GM21717 (cell line): ENCODE results near the gene RAB1B.

Experiments used
- ATAC-seq: cut with Tn5 transposase; IDR thresholded peaks from one replicate; pipeline ENCODE4 v1.9.1; 2021; ENCODE audit warnings: mild to moderate bottlenecking, moderate library complexity; ENCODE audit not compliant: unreplicated experiment

The RAB1B gene

GRCh38 chr11:66282468-66283455, 14.3 kb downstream of the RAB1B start:
- peak; percentile 66 for ATAC-seq

- no peak for ATAC-seq
Observed at GRCh38 chr11:66283461-66284105, 15.1 kb downstream of the RAB1B start.

DNA sequence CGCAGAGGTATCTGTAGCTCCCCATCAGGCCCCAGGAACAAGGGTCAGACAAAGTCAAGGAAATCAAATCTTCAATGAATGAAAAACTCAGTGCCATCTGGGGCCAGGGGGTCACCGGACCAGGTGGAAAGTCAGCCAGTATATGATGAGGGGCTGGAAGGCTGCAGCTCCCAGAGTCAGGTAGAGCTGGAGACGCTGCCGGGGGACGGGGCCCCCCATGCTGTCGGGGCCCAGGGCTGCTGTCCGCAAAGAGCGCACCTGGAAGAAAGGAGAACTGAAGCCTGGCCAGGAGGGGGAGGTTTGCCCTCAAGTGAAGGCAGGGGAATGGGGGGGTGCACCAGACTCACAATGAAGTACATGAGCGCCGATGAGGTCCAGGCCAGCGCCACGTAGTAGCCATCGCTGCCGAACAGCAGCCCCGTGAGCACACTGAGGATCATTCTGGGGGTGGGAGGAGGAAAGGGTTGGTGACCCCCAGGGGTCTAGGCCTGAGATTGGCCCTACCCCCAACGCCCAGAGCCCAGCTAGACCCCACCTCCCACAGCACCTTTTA, 16.2 kb downstream of the RAB1B start:
- no peak for ATAC-seq

- no peak for ATAC-seq
Observed at GRCh38 chr11:66285250-66285947, 17.0 kb downstream of the RAB1B start.

DNA sequence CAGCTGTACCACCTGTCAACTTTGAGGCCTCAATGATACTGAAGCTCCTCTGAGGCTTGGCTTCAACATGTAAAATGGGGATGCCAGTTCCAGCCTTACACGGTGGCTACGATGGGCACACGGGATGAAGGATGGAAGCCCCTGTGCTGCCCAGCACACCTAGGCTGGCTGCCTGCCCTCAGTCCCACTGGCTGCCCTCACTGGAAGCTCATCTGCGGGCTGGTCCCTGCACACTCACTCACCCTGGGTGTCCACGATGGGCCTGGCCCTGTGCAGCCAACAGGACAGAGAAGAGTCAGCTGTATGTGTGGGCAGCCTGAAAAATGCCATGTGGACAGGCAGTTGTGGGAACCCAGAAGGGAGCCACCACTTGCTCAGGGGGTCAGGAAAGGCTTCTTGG, 18.3 kb downstream of the RAB1B start:
- no peak for ATAC-seq

DNA sequence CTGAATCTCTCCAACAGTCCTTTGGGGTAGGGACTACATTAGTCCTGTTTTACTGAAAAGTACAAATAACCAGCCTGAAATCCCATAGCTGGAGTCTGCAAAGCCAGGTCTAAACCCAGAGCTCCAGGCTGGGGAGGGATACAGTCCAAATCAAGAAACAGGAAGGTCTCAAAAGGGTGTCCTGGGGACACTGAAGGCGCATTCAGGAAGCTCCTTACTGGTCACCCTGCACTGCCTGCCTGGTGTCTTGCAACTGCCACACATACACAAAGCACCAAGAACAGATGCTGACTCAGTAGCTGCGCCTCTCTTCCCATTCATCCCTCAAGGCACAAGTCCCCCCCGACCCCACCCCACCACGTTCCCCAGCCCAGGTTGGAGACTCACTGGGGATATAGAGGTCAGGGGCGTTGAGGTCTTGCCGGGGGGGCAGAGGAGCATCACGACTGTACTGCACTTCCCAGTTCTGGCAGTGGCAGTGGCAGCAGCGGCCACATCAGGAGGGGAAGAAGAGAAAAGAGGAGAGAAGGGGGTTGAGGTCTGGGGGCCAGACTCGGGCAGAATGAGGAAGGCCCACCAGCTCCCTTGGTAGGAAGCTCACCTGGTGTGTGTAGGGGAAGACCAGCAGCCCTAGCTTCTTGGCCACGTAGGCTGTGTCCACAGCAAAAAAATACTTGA, 18.9 kb downstream of the RAB1B start:
- ATAC-seq, result no peak

- ATAC-seq, result no peak
Observed at GRCh38 chr11:66287889-66288670, 19.6 kb downstream of the RAB1B start.

- peak; percentile 84 for ATAC-seq
Observed at GRCh38 chr11:66288671-66289547, 20.5 kb downstream of the RAB1B start, which contains the start of gene YIF1A. YIF1A (minus strand) TSS chr11:66289143; CDS start chr11:66288985, 158 bp downstream.

- peak; percentile 28 for ATAC-seq
Observed at GRCh38 chr11:66289548-66290329, 21.3 kb downstream of the RAB1B start.

- no peak for ATAC-seq
Observed at GRCh38 chr11:66290330-66290621, 21.8 kb downstream of the RAB1B start.

GRCh38 chr11:66291303-66291705, 22.9 kb downstream of the RAB1B start:
- no peak for ATAC-seq

DNA sequence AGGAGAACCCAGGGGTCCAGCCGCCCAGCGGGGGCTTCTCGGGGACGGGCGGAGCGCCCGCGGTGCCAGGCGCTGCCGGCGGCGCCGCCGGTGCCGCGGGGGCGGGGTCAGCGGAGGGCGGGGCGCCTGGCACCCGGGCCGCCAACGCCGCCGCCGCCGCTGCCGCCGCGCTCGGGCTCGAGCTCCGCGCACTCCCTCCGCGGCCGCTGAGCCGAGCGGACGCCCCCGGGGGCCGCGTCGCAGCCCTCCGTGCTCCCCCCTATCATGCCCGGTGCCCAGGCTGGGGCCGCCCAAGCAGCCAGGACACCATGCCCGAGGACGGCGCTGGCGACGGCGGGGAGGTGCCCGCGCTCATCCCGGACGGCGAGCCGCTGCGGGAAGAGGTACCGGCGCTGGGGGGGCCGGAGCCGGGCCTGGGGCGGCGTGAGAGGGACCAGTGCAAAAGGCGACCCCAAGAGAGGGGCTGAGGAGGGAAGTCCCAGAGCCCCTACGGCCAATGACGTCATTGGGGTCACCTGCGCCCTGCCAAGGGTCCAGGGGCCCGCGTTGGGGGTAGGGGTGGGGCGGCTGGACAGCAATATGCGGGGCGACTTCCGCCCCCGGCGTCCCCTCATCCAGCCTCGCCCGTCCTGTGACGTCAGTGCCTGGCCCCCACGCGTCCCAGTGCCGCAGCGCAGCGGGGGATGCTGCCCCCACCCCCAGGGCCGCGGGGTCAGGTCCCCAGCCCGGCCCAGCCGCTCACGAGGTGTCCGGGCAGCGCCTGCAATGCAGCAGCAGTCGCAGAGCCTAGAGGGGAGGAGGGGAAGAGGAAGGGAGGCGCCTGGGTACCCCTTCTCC, 23.5 kb downstream of the RAB1B start, which contains the start of gene TMEM151A:
Gene TMEM151A, plus strand, starts transcription at position 189 of the 837 bp plus-strand sequence. Its CDS starts 120 bp downstream, at position 309.
- ATAC-seq, result no peak

DNA sequence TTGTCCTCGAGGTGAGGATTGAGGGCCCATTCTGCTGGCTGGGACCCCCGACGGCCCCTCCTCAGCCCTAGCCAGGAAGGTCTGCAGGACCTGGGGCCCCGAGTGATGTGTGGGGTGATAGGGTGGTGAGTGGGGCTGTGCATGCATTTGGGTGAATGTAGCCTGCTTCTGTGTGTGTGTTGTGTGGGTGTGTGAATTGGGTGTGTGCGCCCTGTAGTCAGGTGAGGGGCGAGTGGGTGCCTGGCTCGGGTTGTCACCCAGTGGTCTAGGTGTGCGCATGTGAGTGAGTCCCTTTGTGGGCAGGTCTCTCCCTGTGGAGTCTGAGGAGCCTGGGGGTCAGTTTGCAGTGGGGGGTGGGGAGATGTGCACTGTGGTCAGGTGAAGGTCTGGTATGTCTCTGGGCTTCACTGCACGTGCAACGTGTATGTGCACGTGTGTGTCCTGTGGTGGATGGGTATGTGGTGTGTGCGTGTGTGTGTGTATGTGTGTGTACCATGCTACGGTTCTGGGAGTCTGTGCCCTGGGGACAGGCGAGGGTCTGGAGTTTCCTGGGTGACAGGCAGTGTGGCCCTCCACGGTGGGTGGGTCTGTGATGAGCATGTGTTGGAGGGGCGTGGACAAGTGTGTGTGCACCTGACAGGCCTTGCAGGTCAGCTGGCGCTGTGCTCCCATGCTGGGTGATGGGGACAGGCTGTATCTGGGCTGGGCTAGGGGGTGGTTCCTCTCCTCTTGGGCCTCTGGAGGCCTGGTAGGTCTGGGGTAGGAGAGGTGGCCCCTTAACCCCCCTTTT, 24.3 kb downstream of the RAB1B start:
- ATAC-seq, result no peak

- no peak for ATAC-seq
Observed at GRCh38 chr11:66293352-66293751, 24.9 kb downstream of the RAB1B start.

DNA sequence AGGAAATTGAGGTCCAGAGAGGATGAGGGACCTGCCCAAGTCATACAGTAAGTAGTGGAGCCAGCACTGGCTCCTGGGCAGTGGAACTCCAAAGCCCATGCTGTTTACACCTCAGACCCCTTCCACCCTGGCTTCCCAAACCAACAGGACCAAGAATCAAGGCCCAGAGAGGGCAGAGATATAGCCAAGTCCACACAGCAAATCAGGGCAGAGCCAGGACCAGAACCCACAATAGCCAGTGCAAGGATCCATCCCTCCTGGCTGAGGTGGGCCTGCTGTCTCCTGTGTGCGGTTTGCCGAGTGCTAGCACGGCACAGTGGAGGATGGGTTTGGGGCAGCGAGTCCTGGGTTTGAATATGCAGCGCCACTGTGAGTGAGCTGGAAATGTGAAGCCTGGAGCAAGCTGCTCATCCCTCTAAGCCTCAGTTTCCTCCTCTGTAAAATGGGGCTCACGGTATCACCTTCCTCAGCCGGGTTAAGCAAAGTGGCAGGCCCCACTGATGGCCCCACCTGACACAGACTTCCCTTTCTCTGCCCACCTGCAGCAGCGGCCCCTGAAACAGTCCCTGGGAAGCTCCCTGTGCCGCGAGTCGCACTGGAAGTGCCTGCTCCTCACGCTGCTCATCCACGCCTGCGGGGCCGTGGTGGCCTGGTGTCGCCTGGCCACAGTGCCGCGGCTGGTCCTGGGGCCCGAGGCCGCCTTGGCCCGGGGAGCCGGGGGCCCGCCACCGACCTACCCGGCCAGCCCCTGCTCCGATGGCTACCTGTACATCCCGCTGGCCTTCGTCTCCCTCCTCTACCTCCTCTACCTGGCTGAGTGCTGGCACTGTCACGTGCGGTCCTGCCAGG, 25.6 kb downstream of the RAB1B start:
- ATAC-seq, result no peak
